M059J (cell line): Measurements from ENCODE around the gene CD300LD. TPM values are rescaled to one million over a fixed set of nuclear protein-coding genes. Genes with fewer than 3 reads are reported as not detected.
"Not testable (repeated sequence)": the region's sequence is repeated elsewhere in the genome, so short reads cannot be mapped to it uniquely, and the experiment has no call there.

Experiments used
- DNase-seq: peaks from one replicate; pipeline ENCODE4 v3.0.0-alpha.2; 2012; ENCODE audit warnings: low read depth
- total RNA-seq: library from RNA; depleted of rRNA; stranded (reverse); fragments of >200 nt; shearing (Covaris generic); gene quantifications from 2 replicates; pipeline ENCODE4 v1.2.3, GENCODE V29; 2014

The CD300LD gene
- total RNA-seq, 1 experiment from 2014 or later: not detected

DNA sequence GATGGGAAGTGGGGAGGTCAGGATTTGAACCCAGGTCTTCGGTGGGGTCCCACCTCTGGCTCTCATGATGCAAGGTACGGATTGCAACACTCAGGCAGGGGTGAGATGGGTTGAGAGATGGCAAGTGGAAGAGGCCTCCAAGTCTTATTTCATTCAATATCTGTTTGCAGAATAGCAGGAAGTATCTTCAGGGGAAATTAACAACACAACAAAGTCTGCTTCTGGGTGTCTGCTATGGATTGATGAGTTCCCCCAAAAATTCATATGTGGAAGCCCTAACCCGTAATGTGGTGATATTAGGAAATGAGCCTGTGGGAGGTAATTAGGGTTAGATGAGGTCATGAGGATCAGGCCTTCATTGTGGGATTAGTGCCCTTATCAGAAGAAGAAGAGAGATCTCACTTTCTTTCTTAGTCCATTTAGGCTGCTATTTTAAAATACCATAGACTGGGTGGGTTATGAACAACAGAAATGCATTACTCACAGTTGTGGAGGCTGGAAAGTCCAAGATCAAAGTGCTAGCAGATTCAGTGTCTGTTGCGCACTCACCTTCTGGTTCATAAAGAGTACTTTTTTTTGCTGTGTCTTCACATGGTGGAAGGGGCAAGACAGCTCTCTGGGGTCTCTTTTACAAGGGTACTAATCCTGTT is 20.3 kb downstream of the CD300LD start:
- DNase-seq: no peak

GRCh38 chr17:74569020-74570003 is 22.8 kb downstream of the CD300LD start:
- DNase-seq: peak; percentile 99

GRCh38 chr17:74568106-74568873 is 23.8 kb downstream of the CD300LD start:
- DNase-seq: peak; percentile 13

- DNase-seq: peak; percentile 62
These were observed 24.7 kb downstream of the CD300LD start, which contains the start of gene CD300H for GRCh38 chr17:74567397-74567796. CD300H (minus strand) TSS chr17:74567509.

- peak; percentile 46 for DNase-seq
These were observed 25.8 kb downstream of the CD300LD start for GRCh38 chr17:74566132-74566753.

GRCh38 chr17:74565126-74565525 is 27.0 kb downstream of the CD300LD start:
- DNase-seq: no peak

DNA sequence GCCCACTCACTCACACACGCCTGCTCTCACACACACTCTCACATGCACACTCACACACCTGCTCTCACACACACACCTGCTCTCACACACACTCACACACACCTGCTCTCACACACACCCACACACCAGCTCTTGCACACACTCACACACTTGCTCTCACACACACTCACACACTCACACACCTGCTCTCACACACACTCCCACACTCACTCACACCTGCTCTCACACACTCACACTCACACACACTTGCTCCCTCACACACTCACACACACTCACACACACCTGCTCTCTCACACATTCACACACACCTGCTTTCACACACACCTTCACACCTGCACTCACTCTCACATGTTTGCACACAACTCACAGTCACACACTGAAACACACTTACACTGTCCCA is 28.7 kb downstream of the CD300LD start:
- no peak for DNase-seq

- no peak for DNase-seq
These were observed 30.5 kb downstream of the CD300LD start for GRCh38 chr17:74561586-74561985.

GRCh38 chr17:74558882-74559519 is 33.1 kb downstream of the CD300LD start:
- DNase-seq: no peak

GRCh38 chr17:74558402-74558801 is 33.7 kb downstream of the CD300LD start:
- not testable (repeated sequence) for DNase-seq

- DNase-seq: no peak
These were observed 36.6 kb downstream of the CD300LD start for GRCh38 chr17:74555427-74555940.

DNA sequence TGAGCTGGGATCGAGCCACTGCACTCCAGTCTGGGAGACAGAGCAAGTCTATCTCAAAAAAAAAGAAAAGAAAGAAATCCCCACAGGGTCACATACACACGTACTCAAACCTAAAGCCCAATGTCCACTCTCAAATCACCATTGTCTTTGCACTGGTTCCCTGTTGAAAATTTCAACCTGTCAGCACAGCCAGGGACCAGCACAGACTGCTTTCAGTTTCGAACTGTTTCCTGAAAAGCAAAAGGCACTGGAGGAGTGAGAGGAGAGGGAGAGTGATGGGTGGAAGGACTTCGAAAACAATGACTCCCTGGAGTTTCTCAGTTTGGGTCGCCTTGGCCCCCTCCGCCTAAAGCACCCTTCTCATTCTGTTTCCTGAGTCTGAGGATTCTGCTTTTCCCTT is 37.2 kb downstream of the CD300LD start:
- no peak for DNase-seq

DNA sequence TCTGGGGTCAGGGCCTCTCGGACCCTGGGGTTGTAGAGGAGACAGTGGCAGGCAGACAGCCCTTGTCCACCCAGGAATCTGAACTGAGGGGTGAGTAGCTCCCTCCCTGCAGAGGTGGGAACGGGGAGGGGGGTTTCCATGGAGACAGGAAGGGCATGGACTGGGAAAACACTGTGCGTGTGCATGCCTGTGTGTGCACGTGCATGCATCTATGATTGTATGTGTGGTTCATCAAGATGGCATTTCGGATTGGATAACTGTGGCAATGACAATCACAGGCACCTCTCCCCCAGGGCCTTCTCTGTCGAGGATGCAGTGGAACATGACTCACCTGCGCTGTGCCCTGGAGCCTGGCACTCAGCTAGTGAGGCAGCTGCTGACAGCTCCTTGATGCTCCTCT is 40.0 kb downstream of the CD300LD start:
- DNase-seq: peak; percentile 93

DNA sequence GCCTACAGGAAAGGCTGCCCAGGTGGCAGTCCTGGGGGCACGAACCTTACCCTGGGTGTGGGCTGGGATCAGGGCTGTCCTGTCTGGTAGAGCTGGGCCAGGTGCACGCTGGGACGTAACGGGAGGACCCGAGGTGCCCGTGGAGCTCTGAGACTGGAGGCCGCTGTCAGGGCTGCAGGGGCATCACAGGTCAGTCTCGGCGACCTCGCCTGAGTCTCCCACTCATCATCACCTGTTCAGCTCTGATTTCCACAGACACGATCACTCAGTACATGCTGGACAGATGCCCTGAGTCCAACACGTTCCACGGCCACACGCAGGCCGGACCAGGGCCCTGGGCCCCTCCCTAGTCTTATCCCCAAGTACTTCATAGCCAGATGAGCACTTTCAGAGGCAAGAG is 41.5 kb downstream of the CD300LD start:
- no peak for DNase-seq

DNA sequence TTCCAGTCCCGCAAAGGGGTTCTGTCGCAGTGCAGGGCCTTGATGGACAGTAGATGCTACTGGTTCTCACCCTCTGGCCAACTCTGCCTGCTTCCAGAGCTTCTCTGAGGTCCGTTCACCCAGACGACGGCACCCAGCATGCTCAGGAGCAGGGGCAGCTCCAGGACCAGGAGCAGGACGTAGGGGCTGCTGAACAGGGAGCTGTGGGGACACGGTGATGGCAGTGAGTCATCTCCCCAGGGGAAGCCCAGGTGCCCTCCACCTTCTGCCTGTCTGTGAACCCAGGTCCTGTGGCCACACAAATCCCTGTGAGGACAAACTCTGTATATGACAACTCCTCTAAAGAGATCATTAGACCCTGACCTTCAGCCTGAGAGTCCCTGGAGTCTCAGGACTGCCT is 42.7 kb downstream of the CD300LD start:
- DNase-seq: no peak

DNA sequence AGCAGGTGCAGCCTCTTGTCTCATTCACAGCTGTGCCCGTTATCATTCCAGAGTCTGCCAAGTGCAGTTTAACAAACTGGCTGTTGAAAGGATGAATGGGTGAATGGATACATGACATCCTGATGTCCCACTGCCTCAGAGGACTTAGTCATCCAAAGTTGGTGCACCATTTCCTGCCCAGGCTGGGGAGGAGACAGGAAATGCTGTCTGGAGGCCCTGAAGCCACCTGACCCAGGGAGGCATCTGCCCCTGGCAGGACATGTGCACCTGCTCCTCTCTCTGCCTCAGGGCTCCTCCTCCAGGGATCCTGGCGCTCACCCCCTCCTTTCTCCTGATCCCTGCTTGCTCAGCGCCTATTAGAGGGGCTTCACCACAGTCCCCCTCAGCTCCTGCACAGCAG is 44.3 kb downstream of the CD300LD start:
- DNase-seq: peak; percentile 69

DNA sequence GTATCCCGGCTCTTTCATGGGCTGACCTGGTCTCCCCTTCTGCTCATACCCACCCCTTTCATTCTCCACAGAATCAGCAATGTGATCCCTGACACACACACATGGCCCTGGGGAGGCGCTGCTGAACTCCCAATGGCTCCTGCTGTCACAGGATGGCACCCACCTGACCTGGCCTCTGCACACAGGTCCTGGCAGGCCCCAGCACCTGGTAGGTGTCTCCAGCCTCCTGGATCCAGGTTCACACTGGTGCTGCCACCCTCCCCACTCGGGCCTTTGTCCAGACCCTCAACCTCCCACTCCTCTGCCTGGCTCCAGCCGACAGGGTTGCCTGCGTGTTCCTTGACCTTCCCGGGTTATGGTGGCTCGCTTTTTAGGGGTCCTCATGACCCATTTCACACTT is 44.8 kb downstream of the CD300LD start:
- no peak for DNase-seq

DNA sequence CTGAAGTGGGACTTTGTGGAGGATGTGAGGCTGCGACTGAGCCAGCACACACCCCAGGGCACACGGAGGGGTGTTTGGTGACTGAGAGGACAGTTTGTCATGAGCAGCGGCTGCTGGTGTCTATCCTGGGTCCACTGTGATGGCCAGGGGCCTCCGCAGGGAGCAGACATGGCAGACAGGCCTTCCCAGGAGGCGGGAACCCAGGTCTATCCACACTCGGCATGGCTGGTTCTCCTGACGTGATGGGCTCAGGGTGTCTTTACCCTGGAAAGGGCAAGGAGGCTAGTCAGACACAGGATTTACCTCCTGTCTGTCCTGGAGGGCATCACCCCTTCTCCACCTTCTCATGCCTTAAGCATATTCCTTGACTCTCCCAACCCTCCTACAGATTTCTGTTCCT is 45.5 kb downstream of the CD300LD start:
- DNase-seq: no peak

GRCh38 chr17:74545843-74546230 is 46.2 kb downstream of the CD300LD start, which contains the start of gene CD300C:
CD300C (minus strand) TSS chr17:74546115; CDS start chr17:74545782, 333 bp downstream.
- peak; percentile 36 for DNase-seq

DNA sequence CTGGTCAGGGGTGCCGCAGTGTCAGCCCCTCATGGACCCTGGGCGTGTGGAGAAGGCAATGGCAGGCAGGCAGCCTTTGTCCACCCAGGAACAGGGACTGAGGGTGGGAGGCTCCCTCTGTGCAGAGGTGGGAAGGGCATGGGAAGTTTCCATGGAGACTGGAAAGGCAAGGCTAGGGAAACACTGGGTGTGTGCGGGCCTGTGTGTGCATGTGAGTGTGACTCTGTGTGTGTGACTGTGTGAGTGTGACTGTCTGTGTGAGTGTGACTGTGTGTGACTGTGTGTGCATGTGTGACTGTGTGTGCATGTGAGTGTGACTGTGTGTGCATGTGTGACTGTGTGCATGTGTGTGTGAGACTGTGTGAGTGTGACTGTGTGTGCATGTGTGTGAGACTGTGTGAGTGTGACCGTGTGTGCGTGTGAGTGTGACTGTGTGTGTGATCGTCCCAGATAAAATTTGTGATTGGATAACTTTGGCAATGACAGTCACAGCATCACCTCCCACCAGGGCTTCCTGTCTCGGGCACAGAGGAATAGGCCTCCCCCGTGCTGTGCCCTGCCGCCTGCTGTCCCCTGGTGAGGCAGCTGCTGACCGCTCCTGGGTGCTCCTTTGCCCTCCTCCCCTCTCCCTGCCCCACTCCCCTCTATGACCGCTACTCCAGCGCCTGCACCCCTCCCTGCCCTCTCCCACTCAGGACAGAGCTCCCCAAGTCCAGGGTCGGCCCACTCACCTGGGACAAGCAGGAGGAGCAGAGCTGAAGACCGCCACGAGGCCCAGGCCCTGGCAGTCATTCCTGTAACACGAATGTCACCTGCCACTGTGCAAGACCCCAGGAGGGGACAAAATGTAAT is 46.9 kb downstream of the CD300LD start:
- no peak for DNase-seq
